NCI-H82 (cell line): ENCODE measurements around the gene TELO2.

Source experiments
- DNase-seq: peaks from one replicate; lab custom pipeline; 2025; lab: John Stamatoyannopoulos, UW

The TELO2 gene

DNA sequence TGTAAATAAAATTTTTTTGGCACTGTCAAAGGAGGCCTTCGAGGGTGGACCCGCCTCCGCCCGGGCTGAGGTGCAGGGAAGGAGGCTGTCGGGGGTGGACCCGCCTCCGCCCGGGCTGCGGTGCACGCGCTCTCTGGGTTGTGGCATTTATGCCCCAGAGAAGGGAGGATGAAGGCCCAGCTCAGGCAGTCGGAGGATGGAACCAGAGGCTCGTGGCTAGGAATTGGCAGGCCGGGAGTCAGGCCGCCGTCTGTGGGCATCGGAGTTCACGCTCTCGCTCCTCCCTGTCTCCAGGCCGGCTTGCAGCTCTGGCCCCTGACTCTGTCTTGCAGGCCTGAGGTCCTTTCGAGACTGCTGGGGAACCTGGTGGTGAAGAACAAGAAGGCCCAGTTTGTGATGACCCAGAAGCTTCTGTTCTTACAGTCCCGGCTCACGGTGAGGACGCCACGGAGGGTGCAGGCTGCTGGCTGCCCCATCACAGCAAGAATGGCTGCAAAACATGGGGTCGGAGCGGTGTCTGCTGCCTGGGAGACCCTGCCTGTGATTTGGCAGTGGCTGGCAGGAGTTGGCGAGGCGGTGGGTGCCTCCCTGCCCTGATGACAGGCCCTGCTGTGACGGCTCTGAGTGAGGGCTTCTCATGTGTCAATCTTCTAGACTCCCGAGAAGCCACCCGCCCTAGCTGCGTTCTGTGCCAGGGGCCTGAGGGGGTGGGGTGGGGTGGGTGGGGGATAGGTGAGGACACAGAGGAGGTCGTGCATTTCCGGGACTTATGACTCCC is 5.9 kb downstream of the TELO2 start:
- no peak for DNase-seq

DNA sequence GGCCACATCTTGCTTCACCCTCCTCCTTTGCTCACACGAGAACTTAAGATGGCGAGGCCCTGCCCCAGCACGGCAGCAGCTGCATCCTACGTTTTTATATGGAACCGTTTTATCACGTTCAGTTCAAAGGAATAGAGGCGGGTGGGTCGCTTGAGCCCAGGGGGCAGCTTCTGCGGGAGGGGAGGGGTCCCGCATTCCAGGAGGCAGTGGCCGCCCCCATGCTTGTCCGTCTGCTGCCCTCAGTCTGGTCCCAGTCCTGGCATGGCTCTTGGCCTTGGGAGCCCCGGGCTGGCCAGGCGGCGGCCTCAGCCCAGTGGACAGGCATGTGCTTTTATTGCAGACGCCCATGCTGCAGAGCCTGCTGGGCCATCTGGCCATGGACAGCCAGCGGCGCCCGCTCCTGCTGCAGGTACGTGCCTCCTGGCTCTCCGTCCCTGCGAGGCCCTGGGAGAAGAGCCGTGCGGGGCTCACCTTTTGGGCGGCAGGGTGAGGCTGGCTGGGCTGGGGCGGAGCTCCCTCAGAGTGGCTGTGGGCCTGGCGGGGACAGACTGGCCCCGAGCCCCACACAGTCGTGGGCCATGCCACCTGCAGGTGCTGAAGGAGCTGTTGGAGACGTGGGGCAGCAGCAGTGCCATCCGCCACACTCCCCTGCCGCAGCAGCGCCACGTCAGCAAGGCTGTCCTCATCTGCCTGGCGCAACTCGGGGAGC is 6.8 kb downstream of the TELO2 start:
- DNase-seq: no peak

DNA sequence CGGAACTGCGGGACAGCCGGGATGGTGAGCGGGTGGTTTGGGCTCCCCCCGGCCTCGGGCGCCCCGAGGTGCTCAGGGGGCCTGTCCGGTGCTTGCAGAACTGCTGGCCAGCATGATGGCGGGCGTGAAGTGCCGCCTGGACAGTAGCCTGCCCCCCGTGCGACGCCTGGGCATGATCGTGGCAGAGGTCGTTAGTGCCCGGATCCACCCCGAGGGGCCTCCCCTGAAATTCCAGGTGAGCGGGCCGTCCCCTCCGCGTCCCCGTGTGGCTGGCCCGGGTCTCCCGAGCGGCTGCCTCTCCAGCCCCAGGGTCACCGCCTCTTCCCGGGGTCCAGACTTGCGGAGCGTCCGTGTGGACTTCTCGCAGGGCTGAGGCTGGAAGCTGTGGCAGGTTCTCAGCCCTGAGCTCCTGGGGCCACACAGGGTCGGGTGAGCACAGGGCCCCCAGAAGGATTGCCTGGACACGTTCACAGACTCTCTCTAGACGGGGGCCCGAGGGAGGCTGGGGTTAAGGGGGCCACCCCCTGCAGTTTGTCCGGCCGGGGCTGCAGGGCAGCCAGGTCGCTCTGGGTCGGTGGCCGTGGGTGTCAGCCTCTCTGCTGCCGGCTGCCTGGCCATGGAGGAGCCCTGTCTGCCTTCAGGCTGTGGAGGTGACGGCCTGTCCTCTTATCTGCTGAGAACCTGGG is 7.4 kb downstream of the TELO2 start:
- no peak for DNase-seq

DNA sequence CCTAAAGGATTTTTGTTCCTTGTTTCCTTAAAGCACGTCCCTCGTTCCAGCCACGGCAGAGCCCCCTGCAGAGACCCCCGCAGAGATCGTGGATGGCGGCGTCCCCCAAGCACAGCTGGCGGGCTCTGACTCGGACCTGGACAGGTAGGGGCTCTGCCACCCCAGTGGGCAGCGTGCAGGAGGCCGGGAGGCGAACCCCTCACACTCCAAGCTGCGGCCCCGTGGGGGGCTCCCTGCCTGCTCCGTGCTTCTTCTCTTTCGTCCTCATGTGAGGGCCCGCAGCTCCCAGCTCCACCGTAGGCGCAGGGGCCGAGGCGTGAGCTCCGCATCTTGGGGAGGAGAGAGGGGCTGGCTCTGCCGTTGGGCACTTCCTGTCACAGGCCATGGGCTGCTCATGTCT is 8.5 kb downstream of the TELO2 start:
- no peak for DNase-seq

DNA sequence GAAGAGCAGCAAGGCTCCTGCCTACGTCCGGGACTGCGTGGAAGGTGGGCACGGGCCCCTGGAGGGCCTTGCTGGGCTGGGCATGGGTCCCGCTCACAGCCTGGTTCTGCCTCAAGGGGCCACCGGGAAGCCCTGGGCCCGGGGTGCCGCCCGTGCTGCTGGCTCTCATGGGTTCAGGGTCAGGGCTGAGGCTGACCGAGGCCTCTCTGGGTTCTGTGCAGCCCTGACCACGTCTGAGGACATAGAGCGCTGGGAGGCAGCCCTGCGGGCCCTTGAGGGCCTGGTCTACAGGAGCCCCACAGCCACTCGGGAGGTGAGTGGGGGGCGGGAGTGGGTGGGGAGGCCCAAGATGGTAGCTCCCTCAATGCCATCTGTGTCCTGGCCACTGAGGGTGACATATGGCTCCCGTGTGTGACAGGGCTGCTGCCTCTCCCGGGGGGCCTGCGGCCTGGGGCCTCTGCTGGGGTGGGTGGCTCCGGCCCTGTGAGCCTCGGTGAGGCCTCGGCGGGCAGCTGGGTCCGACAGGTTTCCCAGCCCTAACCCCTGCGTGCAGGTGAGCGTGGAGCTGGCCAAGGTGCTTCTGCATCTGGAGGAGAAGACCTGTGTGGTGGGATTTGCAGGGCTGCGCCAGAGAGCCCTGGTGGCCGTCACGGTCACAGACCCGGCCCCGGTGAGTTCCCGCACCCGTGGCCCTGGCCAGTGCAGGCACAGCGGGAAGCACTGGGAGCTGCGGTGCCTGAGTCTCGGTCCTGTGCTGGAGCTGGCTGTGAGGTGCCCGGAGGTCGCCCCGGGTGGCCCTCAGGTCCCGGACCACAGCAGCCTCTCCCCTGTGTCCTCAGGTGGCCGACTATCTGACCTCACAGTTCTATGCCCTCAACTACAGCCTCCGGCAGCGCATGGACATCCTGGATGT is 9.2 kb downstream of the TELO2 start:
- DNase-seq: no peak

DNA sequence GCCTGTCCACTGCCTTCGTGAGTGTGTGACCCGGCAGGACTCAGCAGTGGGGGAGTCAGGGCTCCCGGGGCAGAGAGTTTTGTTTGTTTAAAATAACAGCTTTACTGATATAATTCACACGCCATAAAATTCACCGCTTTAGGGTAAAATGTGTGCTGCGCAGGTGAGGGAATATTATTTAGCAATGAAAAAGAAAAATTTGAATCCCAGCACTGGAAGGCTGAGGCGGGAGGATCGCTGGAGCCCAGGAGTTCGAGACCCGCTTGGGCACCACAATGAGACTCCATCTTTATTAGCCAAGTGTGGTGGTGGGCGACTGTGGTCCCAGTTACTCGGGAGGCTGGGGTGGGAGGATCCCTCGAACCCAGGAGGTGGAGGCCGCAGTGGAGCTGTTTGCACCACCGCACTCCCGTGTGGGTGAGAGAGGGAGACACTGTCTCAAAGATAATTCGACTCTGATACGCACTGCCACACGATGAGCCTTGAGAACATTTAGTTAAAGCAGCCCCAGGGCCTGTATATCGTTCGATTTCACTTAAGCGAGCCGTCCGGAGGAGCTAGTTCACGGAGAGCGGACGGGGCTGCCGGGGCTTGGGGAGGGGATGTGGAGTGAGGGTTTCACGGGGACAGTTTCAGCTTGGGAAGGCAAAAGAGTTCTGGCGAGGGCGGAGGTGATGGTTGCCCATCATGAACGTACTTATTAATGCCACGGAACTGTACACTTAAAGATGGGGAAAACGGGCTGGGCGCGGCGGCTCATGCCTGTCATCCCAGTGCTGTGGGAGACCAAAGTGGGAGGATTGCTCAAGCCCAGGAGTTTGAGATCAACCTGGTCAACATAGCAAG is 10.2 kb downstream of the TELO2 start:
- DNase-seq: no peak

DNA sequence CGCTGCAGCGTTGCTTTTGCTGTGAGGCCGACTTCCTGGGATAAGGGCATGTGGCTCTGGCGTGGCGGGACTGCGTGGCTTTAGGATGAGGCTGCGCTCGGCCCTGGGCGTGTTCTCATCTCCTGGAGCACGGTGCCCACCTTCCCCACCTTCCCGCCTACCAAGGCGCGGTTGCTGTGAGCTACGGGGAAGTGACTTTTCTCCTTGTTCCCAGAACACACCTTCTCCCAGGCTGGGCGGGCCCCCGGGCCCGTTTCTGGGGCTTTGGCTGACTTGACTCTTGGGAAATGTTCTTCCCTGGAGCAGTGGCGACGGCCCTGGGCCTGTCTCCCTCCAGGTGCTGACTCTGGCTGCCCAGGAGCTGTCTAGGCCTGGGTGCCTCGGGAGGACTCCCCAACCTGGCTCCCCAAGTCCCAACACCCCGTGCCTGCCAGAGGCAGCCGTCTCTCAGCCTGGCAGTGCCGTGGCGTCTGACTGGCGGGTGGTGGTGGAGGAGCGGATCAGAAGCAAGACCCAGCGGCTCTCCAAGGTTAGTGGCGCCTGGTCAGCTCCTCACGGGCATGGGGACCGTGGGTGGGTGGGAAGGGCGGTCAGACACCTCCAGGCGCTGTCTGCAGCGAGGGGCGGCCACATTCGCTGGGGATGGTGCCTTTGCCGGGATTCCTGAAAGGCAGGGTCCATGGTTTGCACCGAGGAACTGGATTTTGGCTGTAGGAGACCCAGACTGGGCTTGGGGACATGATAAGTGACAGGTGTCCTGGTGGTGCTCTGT is 12.1 kb downstream of the TELO2 start:
- DNase-seq: no peak

DNA sequence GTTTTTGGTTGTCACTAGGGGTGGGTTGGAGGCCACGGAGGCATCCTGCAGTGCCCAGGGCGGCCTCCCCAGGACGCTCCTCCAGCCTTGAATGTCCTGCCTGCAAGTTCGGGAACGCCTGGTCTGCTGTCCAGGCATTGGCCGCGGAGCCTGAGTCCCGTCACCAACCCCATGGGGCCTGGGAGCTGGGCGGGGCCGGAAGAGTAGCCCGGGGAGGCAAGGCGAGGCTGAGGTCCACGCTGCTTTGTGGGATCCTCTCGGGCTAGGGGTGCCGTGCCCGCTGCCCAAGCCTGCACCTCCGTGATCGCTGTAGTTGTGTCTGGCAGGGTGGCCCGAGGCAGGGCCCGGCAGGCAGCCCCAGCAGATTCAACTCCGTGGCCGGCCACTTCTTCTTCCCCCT is 12.8 kb downstream of the TELO2 start:
- no peak for DNase-seq

DNA sequence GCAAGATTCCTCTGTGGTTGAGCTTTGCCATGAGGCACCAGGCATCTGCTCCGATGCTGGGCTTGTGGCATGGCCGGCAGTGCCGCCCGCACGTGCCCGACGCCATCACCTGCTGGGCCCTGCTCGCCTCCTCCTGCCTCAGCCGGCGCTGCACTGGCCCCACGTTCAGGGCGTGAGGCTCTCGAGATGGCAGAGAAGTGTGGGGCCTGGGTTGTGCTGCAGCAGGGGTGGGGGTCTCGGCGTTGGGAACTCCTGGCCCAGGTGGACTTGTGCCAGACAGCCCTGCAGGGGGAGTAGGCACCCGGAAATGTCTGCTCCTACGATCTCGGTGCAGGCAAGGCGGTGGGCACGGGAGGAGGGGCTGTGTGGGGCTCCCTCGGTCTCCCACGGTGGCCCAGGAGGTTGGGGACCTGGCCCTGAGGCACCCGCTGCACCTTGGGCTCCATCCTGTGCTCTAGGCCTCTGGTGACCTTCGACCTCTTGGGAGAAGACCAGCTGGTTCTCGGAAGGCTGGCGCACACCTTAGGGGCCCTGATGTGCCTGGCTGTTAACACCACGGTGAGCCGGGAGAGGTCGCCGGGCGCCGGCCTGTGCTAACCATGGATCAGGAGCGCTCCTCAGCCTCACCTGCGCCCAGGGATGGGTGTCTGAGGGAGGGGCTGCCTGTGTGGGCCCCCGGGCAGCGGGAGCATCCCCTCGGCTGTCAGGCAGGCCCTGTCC is 13.5 kb downstream of the TELO2 start:
- DNase-seq: no peak

DNA sequence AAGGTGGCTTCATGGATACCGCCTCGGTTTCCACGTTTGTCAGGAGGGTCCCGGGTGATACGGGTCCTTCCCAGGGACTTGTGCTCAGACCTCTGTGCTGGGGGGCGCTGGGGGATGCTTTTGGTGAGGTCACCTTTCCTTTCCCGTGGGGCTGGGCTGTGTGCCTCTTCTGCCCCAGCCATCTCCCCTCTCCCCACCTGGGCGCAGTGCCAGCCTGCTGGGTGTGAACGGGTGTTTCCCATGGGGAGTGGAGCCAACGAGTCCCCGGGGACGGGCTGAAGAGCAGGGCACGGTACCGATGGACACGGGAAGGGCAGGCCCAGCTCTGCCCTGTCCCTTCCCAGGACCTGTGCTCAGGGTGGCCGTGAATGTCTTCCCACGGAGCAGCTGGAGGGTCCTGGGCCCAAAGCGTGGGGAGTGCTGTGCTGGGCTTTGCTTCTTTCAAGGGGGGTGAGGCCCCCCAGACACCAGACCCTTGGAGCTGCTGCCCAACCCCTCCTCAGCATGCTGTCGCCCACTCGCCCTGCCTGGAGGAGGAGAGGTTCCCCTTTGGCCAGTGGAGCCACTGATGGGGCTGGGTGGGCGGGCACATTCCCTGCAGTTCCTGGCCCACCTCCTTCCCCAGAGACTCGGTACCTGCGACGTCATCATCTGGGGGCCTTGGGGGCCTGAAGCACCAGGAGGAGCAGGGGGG is 15.5 kb downstream of the TELO2 start:
- DNase-seq: no peak

DNA sequence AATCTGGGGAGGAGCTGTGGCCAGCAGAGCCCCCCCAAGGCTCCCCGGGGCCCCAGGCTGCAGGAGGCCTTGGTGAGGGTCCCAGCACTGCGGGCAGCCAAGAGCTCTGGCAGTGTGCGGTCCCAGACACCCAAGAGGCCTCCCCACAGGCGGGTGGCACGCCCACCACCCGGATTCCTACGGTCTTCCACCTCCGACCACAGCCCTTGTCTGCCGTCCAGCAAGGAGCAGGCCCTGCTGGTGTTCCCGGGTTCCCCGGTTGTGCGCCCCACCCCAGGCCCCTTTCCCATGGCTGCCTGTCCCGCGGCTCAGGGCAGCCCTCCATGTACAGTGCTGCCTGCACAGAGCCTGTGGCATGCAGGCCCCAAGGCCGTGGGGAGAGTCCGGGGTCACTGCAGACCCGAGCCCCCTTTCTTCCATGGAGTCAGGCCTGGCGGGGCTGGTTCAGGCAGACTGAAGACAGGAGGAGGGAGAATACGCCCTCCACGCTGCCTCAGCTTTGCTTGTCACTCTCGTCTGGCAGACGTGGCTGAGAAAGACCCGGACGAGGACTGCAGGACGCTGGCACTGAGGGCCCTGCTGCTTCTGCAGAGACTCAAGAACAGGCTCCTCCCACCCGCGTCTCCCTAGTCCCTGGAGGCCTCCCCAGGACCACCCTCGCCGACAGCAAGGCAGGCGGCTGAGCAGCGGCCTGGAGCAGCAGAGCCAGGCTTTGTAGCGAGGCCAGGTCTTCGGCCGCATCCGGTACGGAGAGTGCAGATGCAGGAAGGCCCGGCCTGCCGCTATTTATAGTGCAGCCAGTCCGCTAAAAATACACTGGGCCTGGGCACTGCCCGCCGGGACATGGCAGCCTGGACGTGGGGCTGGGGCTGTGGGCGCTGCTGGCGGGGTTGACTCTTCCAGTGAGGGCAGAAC is 16.4 kb downstream of the TELO2 start:
- peak; percentile 33 for DNase-seq

DNA sequence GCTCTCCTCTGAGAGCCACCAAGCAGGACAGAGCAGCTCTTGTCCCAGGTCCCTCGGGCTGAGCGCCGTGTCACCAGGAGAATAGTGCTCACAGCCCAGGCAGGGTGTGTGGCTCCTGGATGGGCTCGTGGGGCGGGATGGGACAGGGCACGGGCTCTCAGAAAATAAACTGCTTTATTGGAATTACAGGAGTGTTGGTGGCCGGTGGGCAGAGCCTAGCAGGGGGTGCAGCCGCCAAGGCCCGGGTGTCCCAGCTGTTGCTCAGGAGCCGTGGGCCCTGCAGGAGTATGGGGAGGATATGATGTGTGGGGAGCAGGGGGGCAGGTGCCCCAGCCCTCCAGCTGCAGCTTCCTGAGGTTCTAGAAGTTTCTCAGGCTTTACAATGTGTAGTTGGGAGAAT is 17.1 kb downstream of the TELO2 start:
- no peak for DNase-seq

DNA sequence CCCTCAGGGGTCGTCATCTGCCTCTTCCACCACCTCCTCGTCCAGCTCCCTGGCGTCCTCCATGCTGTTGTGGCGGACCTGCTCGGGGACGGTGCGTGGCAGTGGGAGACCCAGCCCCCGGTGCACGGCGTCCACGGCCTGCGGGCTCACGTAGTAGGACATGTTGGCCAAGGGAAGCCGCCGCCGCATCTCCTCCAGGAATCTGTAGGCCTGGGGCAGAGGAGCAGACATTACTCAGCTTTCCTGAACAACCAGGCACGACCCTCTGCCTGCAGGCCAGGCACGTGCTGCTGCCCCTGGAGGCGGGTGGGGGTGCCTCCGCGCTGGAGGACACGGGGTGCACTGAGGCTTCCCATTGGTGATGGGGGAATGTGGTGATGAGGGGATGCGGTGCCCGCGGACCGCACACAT is 17.8 kb downstream of the TELO2 start:
- DNase-seq: no peak

DNA sequence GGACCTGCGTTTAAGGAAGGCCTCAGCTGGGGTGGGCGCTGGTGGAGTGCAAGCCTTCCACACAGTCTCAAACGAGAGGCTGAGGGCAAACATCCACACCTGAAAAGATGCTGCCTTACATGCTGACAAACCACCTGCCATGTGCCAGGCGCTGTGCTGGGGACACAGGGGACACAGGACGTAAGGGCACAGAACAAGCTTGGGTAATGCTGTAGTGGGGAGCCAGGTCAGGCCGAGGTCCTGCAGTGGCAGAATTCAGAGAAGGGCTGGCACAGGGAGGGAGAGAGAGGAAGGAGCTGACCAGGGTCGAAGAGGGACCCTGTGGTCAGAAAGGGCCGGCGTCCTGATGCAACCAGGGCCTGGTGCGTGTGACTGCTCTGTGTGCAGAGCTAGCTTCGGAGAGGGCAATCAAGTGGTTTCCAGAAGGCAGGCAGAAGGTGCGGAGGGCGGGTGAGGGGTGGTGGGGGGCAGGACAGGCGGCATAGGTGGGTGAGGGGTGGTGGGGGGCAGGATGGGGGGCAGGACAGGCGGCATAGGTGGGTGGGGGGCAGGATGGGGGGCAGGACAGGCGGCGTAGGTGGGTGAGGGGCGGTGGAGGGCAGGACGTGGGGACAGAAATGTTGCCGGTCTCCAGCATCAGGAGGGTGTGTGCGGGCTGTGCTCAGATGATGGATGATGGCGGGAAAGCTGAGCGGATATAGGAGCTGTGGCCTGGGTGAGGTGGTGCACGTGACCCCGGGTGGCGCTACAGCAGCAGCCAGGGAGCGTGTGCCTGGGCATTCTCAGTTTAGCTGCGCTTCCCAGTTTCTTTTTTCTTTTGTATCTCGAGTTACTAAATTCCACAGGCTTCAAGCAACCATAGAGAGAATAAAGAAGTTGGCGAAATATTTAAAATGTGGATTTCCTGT is 18.8 kb downstream of the TELO2 start:
- peak; percentile 33 for DNase-seq

DNA sequence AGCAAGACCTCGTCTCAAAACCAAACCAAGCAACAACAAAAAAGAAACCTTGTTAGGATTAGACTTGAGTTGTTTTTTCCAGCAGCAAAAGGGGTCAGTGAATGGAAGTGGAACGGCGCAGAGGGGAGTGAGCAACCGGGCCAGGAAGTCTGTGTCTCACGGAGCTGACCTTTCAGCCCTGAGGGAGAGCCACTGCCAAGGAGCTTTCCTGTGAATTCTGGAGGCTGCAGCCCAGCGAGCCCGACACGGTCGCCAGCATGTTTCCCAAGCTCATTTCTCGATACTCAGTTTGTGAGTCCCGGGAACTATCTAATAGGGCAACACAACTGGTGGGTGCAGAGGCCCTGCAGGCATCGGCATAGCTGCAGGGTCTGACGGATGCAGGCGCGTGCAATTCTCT is 19.6 kb downstream of the TELO2 start:
- DNase-seq: no peak

DNA sequence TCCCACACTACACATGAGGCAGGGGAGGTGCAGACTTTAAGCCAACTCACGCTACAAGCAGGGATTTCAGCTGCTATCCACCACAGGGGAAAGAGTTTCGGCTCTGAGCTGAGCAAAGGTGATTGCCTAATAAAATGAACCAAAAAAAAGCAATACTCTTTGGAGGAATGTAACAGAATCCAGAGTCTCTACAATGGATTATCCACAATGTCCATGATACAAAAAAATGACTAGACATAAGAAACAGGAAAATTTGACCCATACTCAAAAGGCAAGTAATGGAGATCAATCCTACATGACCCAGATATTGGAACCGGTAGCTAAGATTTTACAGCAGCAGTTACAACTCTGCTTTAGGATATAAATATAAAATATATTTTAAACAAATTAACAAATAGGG is 21.3 kb downstream of the TELO2 start:
- no peak for DNase-seq

DNA sequence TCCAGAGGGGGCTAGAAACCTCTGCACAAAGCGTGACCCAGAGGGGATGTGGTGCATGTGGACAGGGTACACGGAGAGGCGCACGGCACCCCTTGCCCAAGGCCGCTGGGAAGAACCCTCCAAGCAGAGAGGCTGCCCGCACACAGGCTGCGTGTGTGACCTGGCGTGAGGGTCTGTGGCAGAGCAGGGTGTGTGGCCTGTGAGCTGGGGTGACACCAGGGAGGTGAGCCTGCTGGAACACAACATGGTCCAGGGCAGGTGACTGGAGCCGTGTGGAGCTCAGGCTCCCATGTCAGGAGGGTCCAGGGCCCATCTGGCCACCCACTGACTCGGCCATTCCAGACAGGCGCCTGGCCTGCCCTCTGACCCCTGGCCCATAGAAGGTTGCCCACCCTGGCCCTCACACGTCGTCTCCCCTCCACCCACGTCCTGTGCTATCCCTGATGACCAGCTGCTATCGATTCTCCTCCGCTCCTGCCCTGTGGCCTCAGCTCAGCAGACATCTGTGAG is 25.5 kb downstream of the TELO2 start:
- no peak for DNase-seq
